Stimulated activated CD4-positive, alpha-beta T cell treated with anti-CD3 and anti-CD28 coated beads, Interleukin-1b, Interleukin-23, amount 100 ng/mL, for 48 hours (primary cell): ENCODE results near the gene LRRC57.
"Not testable (repeated sequence)": the region's sequence is repeated elsewhere in the genome, so short reads cannot be mapped to it uniquely, and the experiment has no call there.

Source experiments
- DNase-seq: peaks from one replicate; pipeline ENCODE4 v3.0.0-alpha.2; 2020

The LRRC57 gene

DNA sequence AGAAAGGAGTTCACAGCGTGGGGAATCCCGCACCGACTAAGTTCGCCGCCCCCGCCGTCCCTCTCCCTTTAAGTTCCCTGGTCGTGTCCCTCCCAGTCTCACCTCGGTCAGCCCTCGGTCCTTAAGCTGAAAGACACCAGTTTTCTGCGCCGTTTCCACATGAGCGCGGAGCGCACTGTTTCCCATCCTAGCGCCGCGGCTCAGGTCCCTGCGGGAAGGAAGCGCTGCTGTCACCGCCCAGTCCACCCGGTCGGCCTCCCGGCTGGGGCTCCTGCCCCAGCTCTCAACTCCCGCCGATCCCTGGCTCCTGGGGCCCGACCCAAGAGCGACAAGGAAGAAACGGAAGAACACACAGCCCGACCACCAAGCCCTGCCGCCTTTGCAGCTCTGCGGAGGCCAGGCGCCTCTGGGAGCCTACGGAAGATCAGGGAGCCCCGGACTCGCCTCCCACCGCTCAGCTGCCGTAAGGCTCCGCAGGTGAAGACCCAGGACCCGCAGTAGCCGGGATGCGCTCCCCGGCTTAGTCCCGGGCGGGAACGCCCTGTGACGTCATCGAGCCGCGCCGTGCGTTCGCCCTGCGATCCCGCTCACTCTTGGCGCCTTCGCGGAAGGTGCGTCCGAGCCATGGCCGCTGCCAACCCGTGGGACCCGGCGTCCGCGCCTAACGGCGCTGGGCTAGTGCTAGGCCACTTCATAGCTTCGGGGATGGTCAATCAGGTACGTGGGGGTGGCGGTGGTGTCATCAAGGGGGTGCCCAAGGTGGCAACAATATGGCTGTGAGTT is at the start of gene LRRC57, which contains the start of gene HAUS2:
LRRC57 (minus strand) TSS at position 545 of the 783 bp plus-strand sequence; CDS start at position 186, 359 bp downstream.
HAUS2 (plus strand) TSS at position 590 of the 783 bp plus-strand sequence; CDS start at position 625, 35 bp downstream.
- DNase-seq, result peak; percentile 87

GRCh38 chr15:42595626-42596240 is 47.1 kb upstream of the LRRC57 start:
- DNase-seq, result no peak

GRCh38 chr15:42594095-42594494 is 45.5 kb upstream of the LRRC57 start:
- DNase-seq, result no peak

DNA sequence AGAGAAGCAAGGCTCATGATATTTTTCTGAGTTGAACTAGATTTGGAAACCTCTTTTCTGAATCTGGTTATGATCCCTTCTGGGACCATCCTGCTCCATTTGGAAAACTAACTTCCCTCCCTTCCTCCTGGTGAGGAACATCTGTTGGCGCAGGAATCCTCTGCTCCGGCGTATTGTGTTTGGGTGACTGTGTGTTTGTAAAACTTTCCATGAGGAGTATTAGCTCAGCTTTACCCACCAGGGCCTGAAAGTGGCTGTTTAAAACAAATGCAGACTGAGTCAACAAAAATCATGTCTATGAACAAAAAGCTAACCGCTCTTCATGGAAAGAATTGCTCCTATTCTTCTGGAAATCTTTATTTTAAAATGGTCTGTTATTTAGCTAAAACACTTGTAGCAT is 44.5 kb upstream of the LRRC57 start:
- DNase-seq, result no peak

DNA sequence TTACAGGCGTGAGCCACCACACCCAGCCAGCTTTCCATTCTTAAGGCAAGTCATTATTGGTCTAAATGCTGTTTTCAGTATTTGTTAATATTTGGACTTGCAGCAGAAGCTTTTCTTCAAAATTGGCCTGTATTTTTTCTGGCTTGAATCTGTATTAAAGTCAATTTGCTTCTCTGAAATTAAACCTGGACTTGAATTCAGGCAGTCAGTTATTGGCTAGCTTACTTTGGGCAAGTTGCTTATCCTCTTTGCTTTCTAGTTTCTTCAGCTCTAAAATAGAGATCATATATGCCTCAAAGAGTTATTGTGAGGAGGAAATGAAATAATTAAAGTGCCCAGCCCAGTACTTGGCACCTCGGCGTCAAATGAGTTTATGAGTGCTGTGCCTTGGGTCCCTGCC is 44.1 kb upstream of the LRRC57 start:
- DNase-seq, result no peak

DNA sequence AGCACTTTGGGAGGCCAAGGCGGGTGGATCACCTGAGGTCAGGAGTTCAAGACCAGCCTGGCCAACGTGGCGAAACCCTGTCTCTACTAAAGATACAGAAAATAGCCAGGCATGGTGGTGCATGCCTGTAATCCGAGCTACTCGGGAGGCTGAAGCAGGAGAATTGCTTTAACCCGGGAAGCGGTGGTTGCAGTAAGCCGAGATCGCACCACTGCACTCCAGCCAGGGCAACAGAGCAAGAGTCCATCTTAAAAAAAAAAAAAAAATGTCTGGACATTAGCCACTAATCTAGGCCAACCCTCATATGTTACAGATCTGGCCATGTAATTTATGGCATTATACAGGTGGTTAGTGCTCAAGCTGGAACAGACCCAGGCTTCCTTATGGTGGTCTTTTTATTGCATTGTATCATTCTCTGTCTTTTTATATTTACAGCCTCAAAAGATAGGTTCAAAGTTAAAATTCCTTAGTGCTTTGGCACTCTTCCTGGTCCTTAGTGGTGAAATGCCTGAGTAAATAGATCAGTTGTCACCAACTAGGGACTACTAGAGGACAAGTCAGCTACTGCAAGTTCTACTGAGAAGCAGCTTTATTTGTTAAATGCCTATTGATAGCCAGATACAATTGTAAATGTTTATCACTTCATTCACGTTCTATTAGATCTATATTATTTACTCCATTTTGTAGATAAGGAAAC is 42.8 kb upstream of the LRRC57 start:
- no peak for DNase-seq

- no peak for DNase-seq
Measured at GRCh38 chr15:42590619-42591237, 42.1 kb upstream of the LRRC57 start.

- no peak for DNase-seq
Measured at GRCh38 chr15:42584031-42584765, 35.6 kb upstream of the LRRC57 start.

DNA sequence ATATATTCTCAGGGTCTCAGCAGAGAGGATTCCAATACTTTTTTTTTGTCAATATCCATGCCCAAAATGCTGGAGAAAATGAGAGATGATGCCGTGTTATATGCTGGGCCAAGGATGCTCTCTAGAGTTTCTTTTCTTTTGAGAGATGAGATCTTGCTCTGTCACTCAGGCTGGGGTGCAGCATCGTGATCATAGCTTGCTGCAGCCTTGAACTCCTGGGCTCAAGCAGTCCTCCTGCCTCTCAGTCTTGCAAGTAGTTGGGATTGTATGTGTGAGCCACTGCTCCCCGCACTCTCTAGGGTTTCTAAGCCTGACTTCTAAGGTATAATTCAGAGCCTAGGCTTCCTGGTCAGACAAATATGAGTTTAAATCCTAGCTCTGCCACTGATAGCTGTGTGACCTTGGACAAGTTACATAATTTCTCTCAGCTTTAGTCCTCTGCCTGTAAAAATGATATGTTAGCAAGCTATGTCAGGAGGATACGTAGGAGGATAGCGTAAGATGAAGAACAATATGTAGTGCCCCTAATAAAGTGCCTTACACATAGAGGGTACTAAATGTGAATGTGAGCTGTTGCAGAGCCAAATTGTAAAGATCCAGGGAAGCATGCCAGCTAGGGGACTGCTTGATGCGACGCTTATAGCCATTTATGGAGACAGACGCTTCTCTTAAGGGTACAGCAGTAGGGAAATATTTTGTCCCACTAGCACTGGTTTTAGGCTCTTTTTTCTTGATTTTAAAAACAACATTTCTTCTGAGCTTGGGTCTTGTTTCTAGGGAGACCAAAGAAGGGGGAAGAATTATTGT is 34.2 kb upstream of the LRRC57 start:
- no peak for DNase-seq

GRCh38 chr15:42581272-42581730 is 32.7 kb upstream of the LRRC57 start:
- DNase-seq, result peak; percentile 75

DNA sequence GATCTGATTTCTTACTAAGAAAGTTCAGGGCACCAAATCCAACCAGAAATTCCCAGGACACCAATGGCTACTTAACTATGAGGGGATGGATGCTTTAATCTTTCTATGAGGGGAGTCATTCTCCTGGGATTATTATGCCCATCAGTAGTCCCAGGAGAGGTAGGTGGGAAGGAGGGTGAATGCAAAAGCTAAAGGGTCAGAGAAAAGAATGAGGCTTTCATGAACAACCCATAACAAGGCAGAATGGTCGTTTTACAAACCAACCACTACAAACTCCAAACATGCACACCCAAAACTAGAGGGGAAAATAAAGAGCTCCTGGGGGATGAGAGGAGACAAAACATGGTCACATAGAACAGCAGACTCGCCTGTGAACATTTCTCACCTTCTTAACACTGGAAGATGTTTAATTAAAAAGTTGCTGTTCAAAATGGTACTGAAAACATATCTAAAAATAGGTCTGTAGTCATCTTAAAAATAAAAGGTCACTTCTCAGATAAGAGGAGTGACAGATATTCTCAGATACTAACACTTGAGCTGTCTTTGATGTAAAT is 30.5 kb upstream of the LRRC57 start:
- no peak for DNase-seq

DNA sequence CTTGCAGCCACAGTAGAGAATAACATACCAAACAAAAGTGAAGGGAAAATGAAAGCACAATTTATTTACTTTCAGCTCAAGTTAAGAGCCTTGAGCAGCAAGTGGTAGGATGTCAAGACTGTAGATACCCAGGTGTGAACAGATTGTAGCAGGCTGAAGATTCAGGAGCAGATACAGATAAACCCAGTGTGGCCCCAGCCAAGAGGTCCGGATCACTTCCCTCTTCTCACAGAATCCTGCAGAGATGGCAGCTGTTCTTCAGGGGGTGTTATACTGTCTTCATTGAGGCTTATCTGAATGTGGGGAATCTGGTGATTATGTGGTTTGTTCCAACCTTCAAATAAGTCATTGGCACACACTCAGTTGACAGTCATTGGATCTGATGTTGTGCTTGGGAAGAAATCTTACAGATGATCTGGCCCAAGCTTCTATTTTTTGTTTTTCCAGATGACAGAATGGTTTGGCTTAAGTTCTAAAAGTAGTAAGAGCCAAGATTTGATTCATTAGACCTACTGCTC is 29.0 kb upstream of the LRRC57 start:
- no peak for DNase-seq

DNA sequence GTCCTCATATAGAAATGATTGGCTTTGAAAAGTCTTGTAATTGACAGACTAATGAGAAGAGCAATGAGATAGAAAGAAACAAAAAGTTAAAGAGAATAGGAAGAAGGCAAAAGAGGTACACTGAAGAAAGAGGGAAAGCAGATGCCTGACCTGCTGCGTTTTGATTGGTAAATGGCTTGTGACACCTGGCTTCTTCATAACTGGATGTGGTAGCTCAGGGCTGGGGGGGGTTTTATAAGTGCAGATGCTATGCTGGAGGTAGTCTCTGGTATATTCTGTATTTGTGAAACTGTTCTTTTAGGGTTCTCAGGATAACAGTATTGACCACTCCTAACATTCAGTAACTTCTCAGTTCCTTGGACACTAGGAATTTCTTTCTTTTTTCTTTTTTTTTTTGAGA is 28.2 kb upstream of the LRRC57 start:
- no peak for DNase-seq

DNA sequence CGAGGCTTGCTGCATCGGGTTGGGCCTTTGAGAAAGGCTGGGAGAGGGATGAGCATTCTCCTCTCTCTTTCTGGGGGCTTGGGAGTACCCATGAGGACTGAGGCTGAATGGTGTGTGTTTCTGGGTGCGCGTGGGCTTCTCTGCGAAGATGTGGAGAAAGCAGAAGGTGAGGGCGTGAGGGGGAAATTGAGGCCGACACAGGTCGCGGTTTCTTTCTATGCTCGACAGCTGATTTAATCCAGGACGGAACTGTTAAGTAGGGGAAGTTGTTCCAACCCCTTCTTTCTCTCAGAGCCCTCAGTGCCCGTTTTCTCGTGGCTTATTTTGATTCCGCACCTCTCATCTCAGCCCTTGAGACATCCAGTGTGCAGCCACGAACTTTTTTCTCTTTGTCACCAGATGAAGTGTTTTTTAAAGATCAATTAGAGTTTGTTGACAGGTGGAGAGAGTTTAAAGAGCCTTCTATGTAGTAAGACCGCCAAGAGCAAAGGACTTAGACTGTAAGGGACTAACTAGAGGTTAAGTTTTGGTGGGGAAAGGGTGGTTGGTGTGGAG is 27.5 kb upstream of the LRRC57 start:
- DNase-seq, result no peak

GRCh38 chr15:42575188-42576039 is 26.8 kb upstream of the LRRC57 start, which contains the start of gene STARD9:
STARD9 (plus strand) TSS chr15:42575606; CDS start chr15:42575716, 110 bp downstream.
- DNase-seq, result peak; percentile 95

DNA sequence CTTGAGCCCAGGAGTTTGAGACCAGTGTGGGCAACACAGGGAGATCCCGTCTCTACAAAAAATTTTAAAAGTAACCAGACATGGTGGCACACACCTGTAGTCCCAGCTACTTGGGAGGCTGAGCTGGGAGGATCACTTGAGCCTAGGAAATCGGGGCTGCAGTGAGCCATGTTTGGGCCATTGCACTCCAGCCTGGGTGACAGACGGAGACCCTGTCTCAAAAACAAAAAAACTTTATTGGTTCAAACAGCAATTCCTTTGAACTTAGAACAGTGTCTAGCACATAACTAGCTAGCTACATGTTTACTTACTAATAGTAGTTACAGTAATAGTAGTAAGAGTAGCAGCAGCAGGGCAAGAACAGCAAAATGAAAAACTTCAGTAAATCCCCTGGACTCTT is 10.1 kb upstream of the LRRC57 start:
- no peak for DNase-seq

DNA sequence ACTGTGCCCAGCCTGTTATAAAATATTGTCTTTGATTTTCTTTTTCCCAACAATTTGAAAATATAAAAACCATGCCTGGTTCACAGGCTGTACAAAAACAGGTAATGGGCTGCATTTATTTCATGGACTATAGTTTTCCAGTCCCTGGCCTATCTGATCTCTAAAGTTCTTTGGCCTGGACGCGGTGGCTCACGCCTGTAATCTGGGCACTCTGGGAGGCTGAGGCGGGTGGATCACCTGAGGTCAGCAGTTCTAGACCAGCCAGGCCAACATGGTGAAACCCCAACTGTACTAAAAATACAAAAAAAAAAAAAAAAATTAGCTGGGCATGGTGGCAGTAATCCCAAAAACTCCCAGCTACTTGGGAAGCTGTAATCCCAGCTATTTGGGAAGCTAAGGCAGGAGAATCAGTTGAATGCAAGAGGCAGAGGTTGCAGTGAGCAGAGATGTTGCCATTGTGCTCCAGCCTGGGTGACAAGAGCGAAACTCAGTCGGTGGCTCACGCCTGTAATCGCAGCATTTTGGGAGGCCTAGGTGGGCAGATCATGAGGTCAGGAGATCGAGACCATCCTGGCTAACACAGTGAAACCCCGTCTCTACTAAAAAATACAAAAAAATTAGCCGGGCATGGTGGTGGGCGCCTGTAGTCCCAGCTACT is 8.1 kb upstream of the LRRC57 start:
- not testable (repeated sequence) for DNase-seq

DNA sequence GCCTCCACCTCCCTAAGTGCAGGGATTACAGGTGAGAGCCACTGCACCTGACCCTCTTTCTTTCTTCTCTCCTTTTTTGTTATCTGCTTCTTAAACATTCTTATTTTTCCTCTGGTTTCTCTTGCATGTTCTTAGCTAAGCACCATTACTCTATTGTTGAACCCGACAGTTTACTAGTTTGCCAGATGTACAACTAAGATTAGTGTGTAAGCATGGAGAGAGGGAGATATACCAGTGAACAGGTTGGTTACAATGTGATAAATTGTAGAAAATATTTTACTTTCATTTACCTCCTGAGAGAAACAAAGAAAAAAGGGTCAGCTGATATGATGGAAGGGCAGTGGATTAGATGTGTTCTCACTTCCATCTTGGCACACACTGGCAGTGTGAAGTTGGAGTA is 5.0 kb upstream of the LRRC57 start:
- no peak for DNase-seq
